Hepatocyte (in vitro differentiated cells): ENCODE results near the gene REXO1. TPM values are rescaled to one million over a fixed set of nuclear protein-coding genes. Genes with fewer than 3 reads are reported as not detected.

Experiments used
- DNase-seq: peaks from one replicate; pipeline ENCODE4 v3.0.0-alpha.2; 2016; ENCODE audit warnings: low spot score
- H2AFZ ChIP-seq: fragments of 200-600 bp; sonication (generic); 2 replicates; pipeline ENCODE4 v1.6.0; 2016; ENCODE audit warnings: antibody characterized with exemption, mild to moderate bottlenecking
- H3K27ac ChIP-seq: fragments of 200-600 bp; sonication (generic); 2 replicates; pipeline ENCODE4 v1.5.1; 2016; ENCODE audit warnings: mild to moderate bottlenecking
- H3K27me3 ChIP-seq: fragments of 200-600 bp; sonication (generic); 2 replicates; pipeline ENCODE4 v1.6.1; 2016
- H3K36me3 ChIP-seq: fragments of 200-600 bp; sonication (generic); replicated peaks from 2 replicates; pipeline ENCODE4 v1.5.1; 2016; ENCODE audit warnings: low read depth; ENCODE audit not compliant: insufficient read depth
- H3K4me1 ChIP-seq: fragments of 200-600 bp; sonication (generic); 2 replicates; pipeline ENCODE4 v1.5.1; 2016; ENCODE audit warnings: mild to moderate bottlenecking, moderate library complexity; ENCODE audit not compliant: insufficient read depth
- H3K4me2 ChIP-seq: fragments of 200-600 bp; sonication (generic); 2 replicates; pipeline ENCODE4 v1.6.0; 2016
- H3K4me3 ChIP-seq: fragments of 200-600 bp; sonication (generic); 2 replicates; pipeline ENCODE4 v1.5.1; 2016; ENCODE audit warnings: mild to moderate bottlenecking
- H3K79me2 ChIP-seq: fragments of 200-600 bp; sonication (generic); 2 replicates; pipeline ENCODE4 v1.6.0; 2017; ENCODE audit warnings: mild to moderate bottlenecking
- H3K9me2 ChIP-seq: fragments of 200-600 bp; sonication (generic); replicated peaks from 2 replicates; pipeline ENCODE4 v1.6.0; 2017; ENCODE audit warnings: mild to moderate bottlenecking; ENCODE audit not compliant: insufficient read depth
- H3K9me3 ChIP-seq: fragments of 200-600 bp; sonication (generic); 2 replicates; pipeline ENCODE4 v1.5.1; 2016; ENCODE audit warnings: low read depth, mild to moderate bottlenecking
- H4K20me1 ChIP-seq: fragments of 200-600 bp; sonication (generic); 2 replicates; pipeline ENCODE4 v1.6.0; 2016; ENCODE audit warnings: mild to moderate bottlenecking; ENCODE audit not compliant: insufficient read depth, poor library complexity, severe bottlenecking
- EZH2 ChIP-seq: fragments of 200-600 bp; sonication (generic); IDR thresholded peaks from 2 replicates; pipeline ENCODE4 v1.6.1; 2016; ENCODE audit warnings: antibody characterized with exemption, mild to moderate bottlenecking, borderline replicate concordance
- EZH2phosphoT487 ChIP-seq: fragments of 200-600 bp; sonication (generic); IDR thresholded peaks from one replicate; pipeline ENCODE4 v1.6.1; 2018; ENCODE audit warnings: antibody characterized with exemption, mild to moderate bottlenecking, low read depth, moderate library complexity; ENCODE audit not compliant: unreplicated experiment, severe bottlenecking
- WGBS: methylation state at CpG from one replicate; pipeline ENCODE4 v1.1.6; 2016; ENCODE audit warnings: low lambda C conversion rate; ENCODE audit errors: missing lambda C conversion rate; 5-methylcytosine and 5-hydroxymethylcytosine counted together
- polyA plus RNA-seq: library from polyadenylated mRNA; unstranded; fragments of >200 nt; fragmentation: Nextera tagmentation; extraction: Ambion mirVana; gene quantifications from 2 replicates; pipeline ENCODE4 v1.2.1, GENCODE V29; 2016
- total RNA-seq: library from RNA; depleted of rRNA; stranded (reverse); fragments of >200 nt; gene quantifications from 2 replicates; pipeline ENCODE4 v1.2.3, GENCODE V29; 2014
- TF ChIP-seq, protein P1 (sequence below): fragments of 200-600 bp; sonication (generic); IDR thresholded peaks from 2 replicates; pipeline ENCODE4 v1.5.1; 2016; ENCODE audit warnings: antibody characterized with exemption, mild to moderate bottlenecking; ENCODE audit not compliant: poor library complexity

The REXO1 gene
- total and polyA plus RNA-seq, 2 experiments from 2014 or later = 13.4 to 22.8 TPM

GRCh38 chr19:1863638-1864479 lies 15.6 kb upstream of the REXO1 start:
- DNase-seq = peak; percentile 97
- Histone ChIP-seq H3K27ac (peak overlapping the region; percentile 90), H3K4me1 (peaks cover 38% of the 10 kb centered on the region), H4K20me1 (peaks cover 32% of the 10 kb centered on the region), H3K4me3 (peak overlapping the region; percentile 86), H3K4me2 (peak overlapping the region; percentile 99), H3K9me2 (no peaks in the 10 kb centered on the region), H3K79me2 (peaks cover 39% of the 10 kb centered on the region), H3K27me3 (no peaks in the 10 kb centered on the region), H2AFZ (peak overlapping the region; percentile 97), H3K36me3 (no peaks in the 10 kb centered on the region), H3K9me3 (no peaks in the 10 kb centered on the region)
- TF ChIP-seq, protein P1, sequence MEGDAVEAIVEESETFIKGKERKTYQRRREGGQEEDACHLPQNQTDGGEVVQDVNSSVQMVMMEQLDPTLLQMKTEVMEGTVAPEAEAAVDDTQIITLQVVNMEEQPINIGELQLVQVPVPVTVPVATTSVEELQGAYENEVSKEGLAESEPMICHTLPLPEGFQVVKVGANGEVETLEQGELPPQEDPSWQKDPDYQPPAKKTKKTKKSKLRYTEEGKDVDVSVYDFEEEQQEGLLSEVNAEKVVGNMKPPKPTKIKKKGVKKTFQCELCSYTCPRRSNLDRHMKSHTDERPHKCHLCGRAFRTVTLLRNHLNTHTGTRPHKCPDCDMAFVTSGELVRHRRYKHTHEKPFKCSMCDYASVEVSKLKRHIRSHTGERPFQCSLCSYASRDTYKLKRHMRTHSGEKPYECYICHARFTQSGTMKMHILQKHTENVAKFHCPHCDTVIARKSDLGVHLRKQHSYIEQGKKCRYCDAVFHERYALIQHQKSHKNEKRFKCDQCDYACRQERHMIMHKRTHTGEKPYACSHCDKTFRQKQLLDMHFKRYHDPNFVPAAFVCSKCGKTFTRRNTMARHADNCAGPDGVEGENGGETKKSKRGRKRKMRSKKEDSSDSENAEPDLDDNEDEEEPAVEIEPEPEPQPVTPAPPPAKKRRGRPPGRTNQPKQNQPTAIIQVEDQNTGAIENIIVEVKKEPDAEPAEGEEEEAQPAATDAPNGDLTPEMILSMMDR = no peak
- TF ChIP-seq EZH2phosphoT487 = no peak
- TF ChIP-seq EZH2 = no peak
- WGBS = 0% methylated on average over 4 of the region's 115 CpGs

- DNase-seq = no peak
- Histone ChIP-seq H3K79me2 (peaks cover 45% of the 10 kb centered on the region), H2AFZ (peak within 1 kb of the TSS; percentile 97), H3K9me3 (no peaks in the 10 kb centered on the region), H3K4me2 (peak within 1 kb of the TSS; percentile 99), H3K4me3 (peak within 1 kb of the TSS; percentile 94), H3K36me3 (no peaks in the 10 kb centered on the region), H3K27ac (peak within 1 kb of the TSS; percentile 90), H3K4me1 (peaks cover 44% of the 10 kb centered on the region), H3K27me3 (no peaks in the 10 kb centered on the region), H4K20me1 (peaks cover 38% of the 10 kb centered on the region), H3K9me2 (no peaks in the 10 kb centered on the region)
- 0% methylated on average over 5 of the region's 63 CpGs for WGBS
- TF ChIP-seq EZH2phosphoT487 (no peak), EZH2 (no peak)
- TF ChIP-seq, protein P1 = no peak
These were observed 15.0 kb upstream of the REXO1 start, which contains the start of gene KLF16 for GRCh38 chr19:1863328-1863637. Gene KLF16 (minus strand): TSS chr19:1863579. CDS start chr19:1863497, 82 bp downstream.

- under 1% methylated on average over 35 of the region's 109 CpGs for WGBS
- Histone ChIP-seq H3K4me3 (peak overlapping the region; percentile 94), H3K27me3 (no peaks in the 10 kb centered on the region), H2AFZ (no peak overlapping the region), H3K9me2 (no peaks in the 10 kb centered on the region), H3K4me1 (peaks cover 49% of the 10 kb centered on the region), H3K9me3 (no peaks in the 10 kb centered on the region), H3K4me2 (peak overlapping the region; percentile 98), H3K36me3 (no peaks in the 10 kb centered on the region), H4K20me1 (peaks cover 42% of the 10 kb centered on the region), H3K27ac (peak overlapping the region; percentile 86), H3K79me2 (peaks cover 51% of the 10 kb centered on the region)
- DNase-seq = peak; percentile 75
- TF ChIP-seq, protein P1 = no peak
- TF ChIP-seq EZH2 = no peak
- TF ChIP-seq EZH2phosphoT487 = no peak
These were observed 14.4 kb upstream of the REXO1 start for GRCh38 chr19:1862424-1863327.
